ENCODE data around the gene ST3GAL6. TPM values are rescaled to one million over a fixed set of nuclear protein-coding genes. Genes with fewer than 3 reads are reported as not detected.

Gene ST3GAL6
- polyA plus RNA-seq, 1 donor from 2014 or later = 3.7 TPM

GRCh38 chr3:98769448-98769847 lies 6.3 kb downstream of the ST3GAL6 start:
- Histone ChIP-seq H3K9ac (ENCODE audit: low read length) (no peak overlapping the region), H3K9me2 (ENCODE audit: insufficient read depth, low read length) (no peaks in the 10 kb centered on the region), H3K9me3 (ENCODE audit: low read length) (no peaks in the 10 kb centered on the region), H3K36me3 (ENCODE audit: insufficient read depth, low read length) (no peaks in the 10 kb centered on the region), H2AFZ (ENCODE audit: low read depth, low read length) (no peak overlapping the region), H3K4me3 (ENCODE audit: low read length) (no peak overlapping the region), H3K79me2 (replicated peaks; ENCODE audit: insufficient read depth, low read length) (no peaks in the 10 kb centered on the region), H4K20me1 (ENCODE audit: insufficient read depth) (no peaks in the 10 kb centered on the region), H3K27ac (ENCODE audit: low read length) (no peak overlapping the region), H3F3A (ENCODE audit: insufficient read depth, low read length, poor library complexity, severe bottlenecking) (no peaks in the 10 kb centered on the region), H3K4me2 (ENCODE audit: low read length) (no peak overlapping the region), H3K27me3 (ENCODE audit: insufficient read depth, low read depth, low read length) (no peaks in the 10 kb centered on the region)
- TF ChIP-seq POLR2AphosphoS5 (IDR thresholded peaks at IDR 0.05) = no peak

GRCh38 chr3:98770261-98771039 lies 7.3 kb downstream of the ST3GAL6 start:
- H3K9ac ChIP-seq (ENCODE audit: low read length) = no peak overlapping the region
- TF ChIP-seq CTCF (IDR thresholded peaks at IDR 0.05; ENCODE audit: poor library complexity, severe bottlenecking) (no peak), POLR2AphosphoS5 (IDR thresholded peaks at IDR 0.05) (no peak), MXI1 (conservative IDR thresholded peaks at IDR 0.05; ENCODE audit: poor library complexity, severe bottlenecking) (no peak), EP300 (conservative IDR thresholded peaks at IDR 0.05; ENCODE audit: poor library complexity, severe bottlenecking) (no peak), TAF1 (IDR thresholded peaks at IDR 0.05; ENCODE audit: low read depth) (no peak), RAD21 (conservative IDR thresholded peaks at IDR 0.05) (no peak), EZH2 (IDR thresholded peaks at IDR 0.05; ENCODE audit: borderline replicate concordance, insufficient read depth, low read length, poor library complexity, severe bottlenecking) (no peak), REST (IDR thresholded peaks at IDR 0.05; ENCODE audit: borderline replicate concordance) (no peak), SMC3 (conservative IDR thresholded peaks at IDR 0.05; ENCODE audit: poor library complexity) (no peak)
- no peaks in the 10 kb centered on the region for H3K9me3 ChIP-seq (ENCODE audit: low read length)
- no peaks in the 10 kb centered on the region for H4K20me1 ChIP-seq (ENCODE audit: insufficient read depth)
- no peaks in the 10 kb centered on the region for H3F3A ChIP-seq (ENCODE audit: insufficient read depth, low read length, poor library complexity, severe bottlenecking)
- H2AFZ ChIP-seq (ENCODE audit: low read depth, low read length) = no peak overlapping the region
- H3K4me2 ChIP-seq (ENCODE audit: low read length) = no peak overlapping the region
- H3K79me2 ChIP-seq (replicated peaks; ENCODE audit: insufficient read depth, low read length) = no peaks in the 10 kb centered on the region
- H3K27me3 ChIP-seq (ENCODE audit: insufficient read depth, low read depth, low read length) = no peaks in the 10 kb centered on the region
- H3K4me3 ChIP-seq (ENCODE audit: low read length) = no peak overlapping the region
- no peak overlapping the region for H3K27ac ChIP-seq (ENCODE audit: low read length)
- no peaks in the 10 kb centered on the region for H3K9me2 ChIP-seq (ENCODE audit: insufficient read depth, low read length)
- no peaks in the 10 kb centered on the region for H3K36me3 ChIP-seq (ENCODE audit: insufficient read depth, low read length)
